GM18909 (cell line): ENCODE measurements around the gene PLCD3.

Source experiments
- ATAC-seq: cut with Tn5 transposase; IDR thresholded peaks from one replicate; pipeline ENCODE4 v1.9.1; 2021; ENCODE audit warnings: mild to moderate bottlenecking; ENCODE audit not compliant: unreplicated experiment, poor library complexity

Gene PLCD3

DNA sequence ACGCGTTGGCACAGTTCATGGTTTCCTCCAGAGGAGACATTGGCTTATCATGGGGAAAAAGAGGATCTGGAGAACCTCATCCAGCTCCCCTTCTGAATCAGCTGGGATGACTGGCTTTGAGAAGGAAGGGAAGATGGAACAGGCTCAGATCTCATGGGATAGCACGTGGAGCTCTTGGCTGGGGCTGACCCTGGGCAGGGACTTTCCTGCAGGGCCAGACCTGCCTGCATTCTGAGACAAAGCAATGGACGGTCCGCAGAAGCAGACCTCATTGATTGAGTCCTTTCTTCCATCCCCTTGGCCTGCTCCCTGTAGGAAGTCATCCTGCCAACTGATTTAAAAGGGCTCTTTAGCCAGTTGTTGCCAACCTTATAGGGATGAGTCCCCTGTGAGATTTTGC, 26.2 kb downstream of the PLCD3 start:
- no peak for ATAC-seq

DNA sequence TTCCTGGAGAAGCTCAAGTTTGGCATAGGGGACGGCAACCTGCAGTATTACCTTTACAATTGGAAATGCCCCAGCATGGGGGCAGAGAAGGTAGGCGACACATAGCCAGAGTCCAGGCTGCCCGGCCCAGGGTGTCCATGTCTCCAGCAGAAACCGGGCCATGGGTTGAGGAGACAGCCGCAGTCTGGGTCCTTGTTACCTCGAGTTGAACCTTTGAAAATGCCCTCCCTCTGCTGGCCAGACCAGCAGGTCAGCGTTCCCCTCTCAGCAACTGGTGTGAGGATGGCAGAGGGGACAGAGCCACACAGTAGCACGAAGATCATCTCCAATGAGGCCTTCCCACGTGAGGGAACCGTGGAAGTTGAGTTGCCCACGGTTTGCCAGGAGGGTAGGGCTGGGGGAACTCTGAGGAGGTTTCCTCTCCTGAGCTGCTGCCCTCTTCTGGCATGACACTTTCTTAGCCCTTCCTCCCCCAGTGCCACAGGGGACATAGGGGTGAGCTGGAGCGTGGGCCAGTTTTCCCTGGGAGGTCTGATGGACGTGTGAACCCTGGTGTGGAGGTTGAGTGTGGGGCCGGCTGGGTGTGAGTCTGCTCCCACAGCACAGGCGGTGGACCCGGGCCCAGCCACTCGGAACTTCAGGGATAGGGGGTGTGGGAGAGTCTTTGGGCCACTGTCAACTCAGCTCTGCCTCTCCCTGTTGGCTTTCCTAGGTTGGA, 27.2 kb downstream of the PLCD3 start:
- no peak for ATAC-seq

DNA sequence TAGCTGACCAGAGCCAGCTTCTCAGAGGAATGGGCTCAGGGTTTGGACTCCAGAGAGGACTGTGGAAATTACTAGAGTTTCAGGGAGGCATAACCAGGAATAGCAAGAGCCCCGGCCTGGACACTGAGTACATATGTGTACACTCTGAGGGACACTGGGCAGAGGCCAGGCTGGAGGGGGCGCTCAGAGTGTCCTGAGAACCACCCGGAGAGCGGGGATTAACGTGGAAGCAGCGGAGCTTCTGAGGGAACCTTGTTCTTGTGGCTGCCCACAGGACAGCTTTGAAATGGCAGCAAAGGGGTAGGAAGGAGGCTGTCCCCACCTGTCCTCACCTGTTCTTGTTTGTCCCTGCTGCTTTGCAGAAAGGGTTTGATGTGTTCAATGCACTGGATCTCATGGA, 27.8 kb downstream of the PLCD3 start:
- no peak for ATAC-seq

DNA sequence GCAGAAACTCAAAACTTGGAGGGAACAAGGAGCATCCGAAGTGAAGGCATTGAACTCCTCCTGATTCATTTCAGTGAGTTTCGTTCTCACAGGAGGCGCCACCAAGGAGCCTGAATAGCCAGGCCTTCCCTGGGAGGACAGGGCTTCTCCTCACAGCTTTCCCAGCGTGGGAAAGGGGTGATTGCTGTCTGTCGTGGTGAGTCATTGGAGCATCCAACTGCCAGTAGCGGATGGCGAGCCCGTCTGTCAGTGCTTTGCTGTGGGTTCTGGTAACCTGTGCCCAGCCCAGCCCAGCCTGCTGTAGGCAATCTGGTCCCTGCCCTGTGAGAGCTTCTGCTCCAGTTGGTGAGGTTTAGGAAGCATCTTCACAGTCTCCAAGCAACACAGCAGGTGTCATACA, 28.3 kb downstream of the PLCD3 start:
- ATAC-seq = no peak

DNA sequence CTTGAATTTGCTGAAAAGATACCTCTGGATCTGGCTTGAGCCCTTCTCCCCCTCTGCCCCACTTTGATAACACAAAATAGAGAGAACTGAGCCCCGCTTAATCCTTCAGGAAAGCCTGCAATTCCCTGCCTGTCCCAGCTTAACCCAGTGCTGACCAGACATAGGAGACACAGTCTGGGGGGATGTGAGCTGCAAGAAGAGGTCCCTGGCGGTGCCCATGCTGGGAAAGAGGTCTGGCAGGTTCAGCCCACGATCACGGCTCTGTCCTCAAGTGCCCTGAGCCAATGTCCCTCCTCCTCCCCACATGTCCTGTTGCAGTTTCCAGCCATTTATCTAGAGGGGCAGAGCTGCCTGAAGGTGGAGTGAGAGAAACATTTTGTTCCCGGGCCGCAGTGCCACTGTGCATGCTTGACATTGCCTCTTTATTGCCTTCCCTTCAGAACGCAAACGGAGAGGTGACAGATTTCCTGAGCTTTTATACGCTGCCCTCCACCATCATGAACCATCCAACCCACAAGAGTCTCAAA, 29.0 kb downstream of the PLCD3 start:
- no peak for ATAC-seq

DNA sequence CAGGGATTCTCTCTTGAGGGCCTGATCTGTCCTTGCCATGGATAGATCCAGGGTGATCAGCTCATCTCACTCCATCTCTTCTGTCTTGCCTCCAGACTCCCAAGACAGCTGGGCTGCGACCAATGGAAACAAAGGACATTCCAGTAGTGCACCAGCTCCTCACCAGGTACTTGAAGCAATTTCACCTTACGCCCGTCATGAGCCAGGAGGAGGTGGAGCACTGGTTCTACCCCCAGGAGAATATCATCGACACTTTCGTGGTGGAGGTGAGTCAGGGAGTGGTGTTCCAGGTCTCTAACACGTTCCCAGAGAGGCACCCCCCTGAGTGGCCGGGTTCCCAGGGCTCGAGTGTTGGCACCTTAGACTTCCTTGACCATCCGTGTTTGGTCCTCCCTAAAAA, 29.5 kb downstream of the PLCD3 start:
- ATAC-seq = no peak

DNA sequence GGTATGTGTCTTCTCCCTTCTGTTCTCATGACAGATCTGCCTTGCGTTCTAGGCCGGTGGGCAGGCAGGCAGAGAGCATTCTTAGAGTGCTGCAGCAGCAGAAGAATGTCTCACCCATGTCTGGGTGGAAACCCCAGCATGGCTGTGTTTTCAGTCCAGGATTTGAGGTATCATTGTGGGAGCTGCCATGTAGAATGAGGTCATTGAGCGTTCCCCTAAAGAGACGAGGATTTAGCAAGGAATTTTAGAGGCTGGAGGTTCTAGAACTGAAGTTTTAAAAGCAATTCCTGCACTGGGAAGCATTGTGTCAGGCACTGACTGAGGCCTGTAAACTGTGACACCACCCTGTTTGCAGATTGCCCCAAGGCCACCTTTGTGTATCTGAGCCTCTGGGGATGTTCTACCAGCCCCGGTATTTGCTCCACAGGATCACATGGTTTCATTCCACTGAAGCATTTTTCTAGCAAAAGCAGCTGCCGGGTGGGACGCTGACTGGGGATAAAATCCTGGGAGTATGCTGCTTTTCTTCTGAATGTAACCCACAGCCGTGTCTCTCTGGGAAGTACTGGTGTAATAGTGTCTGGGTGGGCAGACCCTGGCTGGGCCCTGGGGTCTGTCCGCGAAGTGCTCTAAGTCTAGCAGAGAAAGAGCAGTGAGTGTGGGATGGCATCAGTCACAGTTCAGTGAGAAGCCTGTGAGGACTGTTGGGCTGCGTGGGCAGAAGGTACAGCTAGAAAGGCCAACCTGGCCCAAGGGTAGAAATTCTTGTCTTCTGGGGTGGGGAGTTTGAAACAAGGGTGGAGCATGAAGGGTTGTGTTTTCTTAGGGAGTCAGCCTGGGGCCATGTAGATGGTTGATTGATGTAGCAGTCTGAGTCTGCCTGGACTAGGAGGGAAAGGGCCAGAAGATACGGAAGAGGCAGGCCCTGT, 30.2 kb downstream of the PLCD3 start:
- no peak for ATAC-seq

DNA sequence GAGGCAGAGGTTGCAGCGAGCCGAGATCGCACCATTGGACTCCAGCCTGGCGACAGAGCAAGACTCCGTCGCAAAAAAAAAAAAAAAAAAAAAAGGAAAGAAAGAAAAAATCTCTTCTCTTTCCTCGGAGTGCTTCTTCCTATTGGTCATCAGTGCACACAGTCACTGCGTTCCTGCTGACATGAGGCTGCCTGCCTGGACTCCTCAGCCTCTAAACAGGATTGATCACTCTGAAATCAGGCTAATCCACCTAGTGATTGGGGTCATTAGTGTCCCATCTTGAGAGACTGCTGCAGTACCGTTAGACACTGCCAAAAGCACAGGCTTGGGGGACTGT, 30.8 kb downstream of the PLCD3 start:
- ATAC-seq = no peak

DNA sequence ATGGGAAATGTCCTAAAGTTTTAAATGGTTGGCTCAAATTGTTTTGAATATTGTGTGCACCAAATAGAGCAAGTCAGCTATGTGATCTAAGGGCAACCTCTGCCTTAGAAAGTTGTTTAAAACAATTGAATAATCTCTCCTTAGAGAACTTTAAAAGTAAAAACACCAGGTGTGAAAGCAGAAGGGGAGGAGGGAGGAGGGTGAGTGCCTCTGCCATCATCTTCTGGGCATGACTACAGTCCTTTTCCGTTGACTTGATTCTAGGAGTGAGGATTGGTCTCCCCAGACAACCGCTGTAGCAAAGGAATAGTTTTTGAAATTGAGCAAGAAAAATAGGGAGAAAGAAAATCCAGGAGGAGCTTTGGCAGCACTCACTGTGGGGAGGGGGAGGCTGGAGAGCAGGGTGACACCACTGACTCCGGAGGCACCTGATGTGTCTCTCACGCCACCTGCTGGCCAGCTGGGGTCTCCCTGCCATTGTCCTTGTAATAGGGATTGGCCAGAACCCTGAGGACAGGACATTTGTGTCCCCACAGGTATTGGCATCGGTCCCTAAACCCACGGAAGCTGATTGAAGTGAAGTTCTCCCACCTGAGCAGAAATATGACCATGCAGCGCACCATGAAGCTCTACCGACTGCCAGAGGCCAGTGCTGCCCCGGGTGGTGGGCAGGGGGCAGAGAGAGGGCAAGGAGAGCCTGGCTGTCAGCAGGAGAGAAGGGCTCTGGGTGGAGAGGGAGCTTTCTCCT, 33.3 kb downstream of the PLCD3 start:
- no peak for ATAC-seq

DNA sequence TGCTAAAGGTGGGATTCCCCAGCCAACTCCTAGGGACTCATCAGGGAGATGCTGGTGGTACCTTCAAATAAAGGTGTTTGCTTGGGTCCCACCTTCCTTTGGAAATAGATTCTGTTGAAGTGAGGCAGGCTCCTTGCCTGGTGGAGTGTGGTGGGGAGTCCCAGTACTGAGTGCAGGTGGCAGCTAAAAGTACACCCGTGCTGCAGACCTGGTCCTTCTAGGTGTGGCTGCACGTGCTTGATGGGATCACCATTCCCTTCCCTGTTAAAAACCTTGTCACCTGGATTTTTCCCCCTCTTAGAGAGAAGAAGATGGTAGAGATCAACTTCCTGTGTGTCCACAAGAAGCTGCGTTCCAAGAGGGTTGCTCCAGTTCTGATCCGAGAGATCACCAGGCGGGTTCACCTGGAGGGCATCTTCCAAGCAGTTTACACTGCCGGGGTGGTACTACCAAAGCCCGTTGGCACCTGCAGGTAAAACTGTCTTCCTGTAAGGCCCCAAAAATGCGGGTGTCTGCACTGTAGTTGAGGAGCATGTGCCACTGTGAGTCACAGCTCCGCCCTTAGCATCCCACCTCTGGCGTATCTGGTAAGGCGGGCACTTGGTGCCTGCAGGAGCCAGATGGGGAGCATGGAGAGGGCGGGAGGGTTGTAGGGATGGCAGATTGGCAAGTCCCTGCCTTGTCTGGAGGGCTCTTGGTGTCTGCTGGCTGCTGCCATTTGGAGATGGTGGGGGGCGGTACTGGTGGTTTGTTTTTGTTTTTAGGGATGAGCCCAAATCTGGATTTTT, 34.0 kb downstream of the PLCD3 start:
- ATAC-seq = no peak

DNA sequence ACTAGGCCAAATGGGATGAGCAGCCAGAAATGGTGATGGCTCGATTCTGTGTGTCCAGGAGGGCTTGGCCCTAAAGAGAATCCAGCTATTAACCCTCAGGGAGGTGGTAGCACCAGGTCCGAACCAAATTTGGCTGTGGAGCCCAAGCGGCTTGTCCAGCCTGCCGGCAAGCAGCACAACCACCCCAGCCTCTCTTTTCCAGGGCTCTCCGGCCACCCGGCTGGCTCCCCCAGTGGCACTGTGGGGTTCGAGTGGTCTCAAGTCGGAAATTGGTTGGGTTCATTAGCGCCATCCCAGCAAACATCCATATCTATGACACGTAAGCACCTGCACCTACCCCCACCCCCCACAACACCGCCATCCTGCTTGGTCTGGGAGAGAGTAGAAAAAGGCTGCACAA, 35.4 kb downstream of the PLCD3 start:
- ATAC-seq = no peak

DNA sequence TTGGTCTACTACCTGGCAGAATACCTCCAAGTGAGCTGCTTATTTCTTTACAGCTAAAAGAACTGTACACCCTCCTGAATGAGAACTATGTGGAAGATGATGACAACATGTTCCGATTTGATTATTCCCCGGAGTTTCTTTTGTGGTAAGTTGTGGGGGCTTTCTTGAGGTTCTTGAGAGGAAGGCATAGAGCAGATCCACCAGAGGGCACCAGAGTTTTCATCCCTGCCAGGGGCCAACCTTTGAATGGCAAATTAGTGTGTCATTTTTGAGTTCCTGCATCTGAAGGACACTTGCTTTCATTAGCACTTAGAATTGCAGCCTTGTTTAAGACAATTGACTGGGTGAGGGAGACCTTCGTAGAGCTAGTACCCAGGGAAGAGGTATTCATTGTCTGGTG, 36.2 kb downstream of the PLCD3 start:
- ATAC-seq = no peak

DNA sequence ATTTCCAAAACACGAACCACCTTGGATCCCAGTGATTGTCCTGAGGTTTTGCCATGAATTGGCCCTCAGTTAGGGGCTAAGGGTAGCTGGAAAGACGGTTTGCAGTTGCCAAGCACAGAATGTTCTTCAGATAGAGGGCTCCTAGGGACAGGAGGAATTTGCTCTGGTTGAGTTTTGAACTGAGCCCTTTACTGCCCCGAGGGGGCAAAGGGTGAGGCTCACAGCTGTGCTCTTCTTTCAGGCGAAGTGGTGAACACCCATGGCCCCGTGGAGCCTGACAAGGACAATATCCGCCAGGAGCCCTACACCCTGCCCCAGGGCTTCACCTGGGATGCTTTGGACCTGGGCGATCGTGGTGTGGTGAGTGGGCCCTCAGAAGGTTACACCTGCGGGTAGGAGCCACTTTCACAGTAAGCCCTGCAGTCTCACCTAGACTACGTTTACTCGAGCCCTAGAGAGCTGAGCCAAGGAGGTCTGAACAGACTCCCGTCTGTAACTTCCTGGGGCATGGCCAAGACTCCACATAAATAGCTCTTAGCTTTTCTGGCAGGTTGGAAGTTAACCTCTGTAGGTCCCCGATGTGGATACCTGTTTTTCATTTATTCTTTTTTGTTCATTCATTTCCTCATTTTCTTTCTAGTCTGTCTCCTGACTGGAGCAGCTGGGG, 38.7 kb downstream of the PLCD3 start:
- ATAC-seq = no peak

DNA sequence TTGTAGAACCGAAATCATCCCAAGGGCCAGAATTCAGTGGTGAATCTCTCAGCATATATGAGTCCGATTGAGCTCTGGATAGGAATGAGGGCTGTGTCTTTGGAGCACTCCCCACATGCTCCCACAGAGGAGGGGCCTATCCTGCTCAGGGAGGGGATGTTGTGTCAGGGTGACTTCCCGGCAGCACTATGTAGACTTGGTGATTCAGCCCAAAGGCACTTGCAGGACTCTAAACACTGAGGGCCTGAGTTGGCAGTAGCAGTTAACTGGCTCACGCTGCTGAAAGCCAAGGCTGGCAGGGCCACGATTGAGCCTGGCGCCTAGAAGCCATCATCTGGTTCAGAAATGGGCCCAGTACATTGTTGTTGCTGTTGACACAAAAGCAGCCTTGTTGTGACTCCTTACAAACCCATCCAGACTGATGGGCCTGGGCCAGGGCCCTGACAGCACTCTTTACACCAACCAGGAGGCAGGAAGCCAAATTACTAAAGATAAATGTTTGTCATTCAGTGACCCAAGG, 39.3 kb downstream of the PLCD3 start:
- ATAC-seq = no peak

DNA sequence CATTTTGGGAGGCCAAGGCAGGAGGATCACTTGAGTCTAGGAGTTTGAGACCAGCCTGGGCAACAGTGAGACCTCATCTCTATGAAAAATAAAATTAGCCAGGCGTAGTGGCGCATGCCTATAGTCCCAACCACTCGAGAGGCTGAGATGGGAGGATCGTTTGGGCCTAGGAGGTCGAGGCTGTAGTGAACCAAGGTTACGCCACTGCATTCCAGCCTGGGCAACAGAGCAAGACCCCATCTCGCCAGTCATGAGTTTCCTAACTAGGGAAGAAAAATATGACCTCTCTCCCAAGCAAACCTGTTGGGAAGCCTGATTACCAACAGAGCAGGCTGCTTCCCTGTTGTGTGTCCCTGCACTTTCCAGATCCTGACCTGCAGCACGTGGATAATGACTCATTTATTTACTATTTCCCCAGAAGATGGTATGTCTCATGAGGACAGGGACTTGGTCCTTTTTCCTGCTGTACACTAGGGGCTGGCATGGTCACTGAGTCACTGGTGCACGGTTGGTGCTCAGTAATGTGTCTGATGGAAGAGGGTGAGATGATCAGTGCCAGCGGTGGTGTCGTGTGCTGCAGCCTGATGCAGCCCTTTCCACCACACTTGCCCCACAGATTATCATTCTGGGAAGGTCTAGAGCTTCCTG, 40.4 kb downstream of the PLCD3 start:
- ATAC-seq = no peak

DNA sequence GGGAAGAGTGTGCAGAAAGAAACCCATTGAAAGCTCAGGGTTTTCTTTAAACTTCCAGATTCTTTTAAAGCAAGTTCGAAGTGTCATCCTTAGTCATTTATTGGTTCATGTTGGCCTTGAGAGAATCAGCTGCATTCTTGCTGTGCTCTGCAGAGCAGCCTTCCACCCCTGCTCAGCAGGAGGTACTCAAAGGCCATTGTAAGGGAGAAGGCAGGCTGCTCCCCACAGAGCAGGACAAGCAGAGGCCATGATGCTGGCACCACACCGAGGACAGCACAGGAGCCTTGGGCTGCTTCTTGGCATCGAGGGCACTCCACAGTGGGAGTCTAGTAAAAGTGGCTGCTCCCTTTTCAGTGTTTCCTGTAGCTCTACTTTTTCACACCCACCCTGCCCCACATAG, 41.6 kb downstream of the PLCD3 start:
- no peak for ATAC-seq

DNA sequence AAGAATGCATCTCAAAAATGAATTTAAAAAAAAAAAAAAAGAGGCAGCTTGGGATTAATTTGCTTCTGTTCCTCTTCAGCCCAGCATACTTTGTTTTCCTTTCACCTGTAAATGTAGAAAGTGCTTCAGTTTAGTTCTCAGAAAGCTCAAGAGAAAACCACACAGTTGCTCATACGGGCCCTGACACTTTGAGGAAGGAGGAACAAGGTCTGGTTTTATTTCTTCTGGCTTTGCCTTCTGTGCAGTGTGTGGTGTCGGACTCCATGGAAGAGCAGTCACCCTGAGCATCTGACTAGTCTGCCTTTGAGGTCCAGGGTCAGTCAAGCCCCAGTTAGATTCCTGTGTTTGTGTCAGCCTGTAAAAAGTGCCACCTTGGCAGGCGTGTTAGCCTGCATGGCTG, 43.6 kb downstream of the PLCD3 start:
- no peak for ATAC-seq

DNA sequence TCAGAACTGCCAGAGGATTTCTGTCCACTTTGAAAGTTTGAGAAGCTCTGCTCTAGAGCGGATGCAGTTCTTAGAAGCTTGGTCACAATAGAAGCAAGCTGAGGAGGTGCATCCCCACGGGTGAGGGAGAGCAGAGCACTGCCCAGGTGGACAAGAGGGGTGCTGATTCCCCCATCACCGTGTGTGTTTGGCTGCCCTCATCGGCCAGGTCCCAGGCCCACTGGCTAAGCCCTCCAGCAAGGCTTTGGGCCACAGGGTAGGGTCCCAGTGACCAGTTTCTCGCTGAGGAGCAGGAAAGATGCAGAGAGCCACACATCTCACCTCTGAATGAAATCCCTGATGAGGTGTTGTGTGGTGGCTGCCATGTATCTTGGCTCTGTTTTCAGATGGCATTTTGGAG, 44.3 kb downstream of the PLCD3 start:
- no peak for ATAC-seq

DNA sequence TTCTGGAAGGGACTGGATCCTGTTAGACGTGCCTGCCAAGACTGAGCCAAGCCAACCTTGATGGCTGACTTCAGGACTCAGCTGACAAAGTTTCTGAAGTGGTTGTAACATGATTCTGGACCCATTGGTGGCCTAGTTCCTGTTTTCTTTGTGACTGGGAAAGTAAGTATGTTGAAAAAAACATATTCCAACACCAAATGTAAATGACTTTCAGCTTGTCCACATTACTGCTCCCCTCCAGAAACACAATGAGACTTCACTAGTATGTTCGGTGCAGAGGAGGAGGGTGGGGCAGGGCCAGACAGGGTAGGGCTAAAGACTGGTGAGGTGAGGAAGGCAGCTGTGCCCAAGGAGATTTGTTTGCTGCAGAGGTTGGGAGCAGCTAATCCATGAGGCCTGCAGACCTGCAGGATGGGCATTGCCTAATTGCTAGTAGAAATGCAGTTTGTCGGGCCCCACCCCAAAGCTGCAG, 44.8 kb downstream of the PLCD3 start:
- ATAC-seq = no peak
